ENCODE data around the gene MASP1.

Gene MASP1

GRCh38 chr3:187293516-187294430, 2.2 kb upstream of the MASP1 start:
- no peak for DNase-seq (ENCODE audit: low read depth, low spot score)

DNA sequence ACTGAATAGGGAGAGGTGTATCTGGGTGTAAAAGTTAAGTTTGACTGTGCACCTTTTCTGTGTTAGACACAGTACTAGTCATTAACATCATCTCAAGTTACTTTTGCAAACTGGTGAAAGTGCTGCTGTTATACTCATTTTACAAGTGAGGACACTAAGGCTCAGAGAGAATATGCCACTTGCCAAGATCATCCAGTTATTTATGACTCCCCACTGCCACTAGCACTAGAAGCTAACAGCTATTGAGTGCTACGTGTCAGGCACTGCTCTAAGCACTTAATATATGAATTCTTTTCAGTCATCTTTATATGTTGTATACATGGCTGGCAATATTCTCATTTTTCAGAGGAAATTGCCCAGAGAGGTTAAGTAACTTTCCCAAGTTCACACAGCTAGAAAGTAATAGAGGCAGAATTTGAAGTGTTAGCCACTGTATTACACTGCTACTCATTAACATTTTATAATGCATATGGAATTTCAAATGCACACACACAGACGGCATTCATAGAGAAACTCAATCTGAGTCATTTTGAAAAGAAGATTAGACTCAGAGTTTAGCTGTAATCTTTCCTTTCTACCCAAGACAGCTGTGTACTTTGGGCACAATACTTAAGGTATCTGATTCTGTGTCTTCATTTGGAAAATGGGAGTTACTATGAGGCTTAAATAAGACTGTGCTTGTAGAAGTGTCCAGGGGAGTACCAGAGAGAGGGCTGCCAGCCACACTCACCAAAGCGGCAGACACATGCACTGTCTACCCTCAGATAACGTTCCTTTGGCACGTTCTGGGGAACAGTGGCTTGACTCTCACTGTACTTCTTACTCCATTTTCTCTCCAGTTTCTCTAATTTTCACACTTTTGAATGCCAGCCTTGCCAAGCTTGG, 1.3 kb upstream of the MASP1 start:
- DNase-seq (ENCODE audit: low read depth, low spot score), result no peak

DNA sequence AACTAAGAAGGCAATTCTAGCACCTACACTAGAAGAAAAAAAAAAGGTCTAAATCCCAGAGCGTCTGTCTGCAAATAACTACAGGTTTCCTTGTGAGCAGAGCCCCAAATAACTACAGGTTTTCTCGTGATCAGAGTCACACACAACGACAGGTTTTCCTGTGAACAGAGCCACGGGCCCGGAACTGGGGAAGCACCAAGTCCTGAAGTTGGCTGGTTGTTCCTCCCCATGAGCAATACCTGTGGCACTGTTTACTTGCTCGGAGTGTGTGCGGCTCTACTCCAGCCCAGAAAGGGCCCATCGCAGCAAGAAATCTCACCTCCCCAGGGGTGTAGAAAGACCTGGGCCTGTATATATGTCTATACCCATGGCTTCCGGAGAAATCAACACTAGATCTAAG, 644 bp upstream of the MASP1 start:
- peak; percentile 8 for DNase-seq (ENCODE audit: low read depth, low spot score)

DNA sequence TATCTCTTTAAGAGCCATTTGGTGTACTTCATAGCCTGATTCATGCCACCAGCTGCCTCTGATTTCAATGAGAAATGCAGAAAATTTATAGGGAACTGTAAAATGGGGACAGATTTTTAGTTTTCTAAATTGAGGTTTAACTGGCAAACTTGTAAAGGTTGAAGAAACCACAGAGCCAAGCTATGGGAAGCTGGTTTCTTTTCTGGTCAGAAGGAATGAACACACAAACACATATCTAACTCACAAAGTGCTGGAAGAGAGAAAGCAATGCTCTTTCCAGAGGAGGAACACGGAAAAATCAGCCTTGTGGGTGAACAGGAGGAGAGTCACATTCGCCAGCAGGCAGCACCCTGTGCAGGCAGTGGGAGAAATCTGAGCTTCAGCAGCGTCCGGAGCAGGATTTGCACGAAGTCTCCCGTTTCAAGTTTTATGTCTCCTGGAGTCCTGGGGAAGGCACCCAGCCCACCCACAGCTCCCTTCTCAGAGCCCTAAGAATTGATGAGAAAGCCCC, 481 bp downstream of the MASP1 start:
- DNase-seq (ENCODE audit: low read depth, low spot score), result peak; percentile 37

GRCh38 chr3:187290503-187290902, 1.0 kb downstream of the MASP1 start:
- DNase-seq (ENCODE audit: low read depth, low spot score), result no peak

- no peak for DNase-seq (ENCODE audit: low read depth, low spot score)
Measured at GRCh38 chr3:187288855-187289605, 2.5 kb downstream of the MASP1 start.

- no peak for DNase-seq (ENCODE audit: low read depth, low spot score)
Measured at GRCh38 chr3:187288131-187288854, 3.2 kb downstream of the MASP1 start.

- DNase-seq (ENCODE audit: low read depth, low spot score), result no peak
Measured at GRCh38 chr3:187287256-187287655, 4.3 kb downstream of the MASP1 start.

GRCh38 chr3:187286467-187287059, 5.0 kb downstream of the MASP1 start:
- no peak for DNase-seq (ENCODE audit: low read depth, low spot score)

GRCh38 chr3:187281191-187281714, 10.3 kb downstream of the MASP1 start:
- peak; percentile 52 for DNase-seq (ENCODE audit: low read depth, low spot score)

GRCh38 chr3:187280644-187281043, 10.9 kb downstream of the MASP1 start:
- DNase-seq (ENCODE audit: low read depth, low spot score), result no peak

DNA sequence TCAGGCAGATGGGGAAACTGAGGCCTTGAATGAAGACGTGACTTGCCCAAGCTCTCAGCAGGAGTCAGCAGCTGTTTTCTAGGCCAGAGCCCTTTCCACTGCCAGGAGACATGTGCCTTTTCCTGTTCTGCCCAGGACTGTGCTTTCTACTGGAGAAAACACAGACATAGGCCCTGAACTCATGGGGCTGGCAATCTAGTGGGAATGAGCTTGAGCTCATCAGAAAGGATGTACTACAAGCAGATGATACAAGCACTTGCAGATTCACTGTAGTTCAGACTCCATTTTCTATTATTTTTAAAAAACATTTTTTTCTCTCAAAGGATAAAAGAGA, 14.4 kb downstream of the MASP1 start:
- DNase-seq (ENCODE audit: low read depth, low spot score), result no peak

GRCh38 chr3:187276397-187277128, 15.0 kb downstream of the MASP1 start:
- DNase-seq (ENCODE audit: low read depth, low spot score), result no peak

- peak; percentile 95 for DNase-seq (ENCODE audit: low read depth, low spot score)
Measured at GRCh38 chr3:187274977-187275338, 16.6 kb downstream of the MASP1 start.

- DNase-seq (ENCODE audit: low read depth, low spot score), result no peak
Measured at GRCh38 chr3:187274315-187274976, 17.1 kb downstream of the MASP1 start.

GRCh38 chr3:187271582-187271981, 20.0 kb downstream of the MASP1 start:
- no peak for DNase-seq (ENCODE audit: low read depth, low spot score)

- DNase-seq (ENCODE audit: low read depth, low spot score), result no peak
Measured at GRCh38 chr3:187269486-187269885, 22.1 kb downstream of the MASP1 start.

DNA sequence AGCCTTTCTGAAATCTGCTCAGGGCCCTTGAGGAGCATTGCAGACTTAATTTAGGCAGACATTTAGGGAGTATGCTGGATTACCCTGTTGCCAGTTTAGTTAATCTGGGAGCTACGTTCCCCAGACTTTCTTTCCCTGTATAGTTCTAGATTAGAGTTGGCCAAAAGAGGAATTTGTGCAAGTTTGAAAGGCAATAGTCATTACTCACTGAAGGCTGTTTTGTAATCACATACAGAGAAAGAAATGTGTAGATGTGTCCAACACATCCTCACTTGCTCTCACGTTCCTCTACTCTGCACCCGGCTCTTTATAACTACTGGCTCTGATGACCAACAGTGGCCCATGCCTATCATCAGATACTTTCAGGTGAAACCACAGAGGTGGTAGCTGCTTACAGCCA, 24.2 kb downstream of the MASP1 start:
- DNase-seq (ENCODE audit: low read depth, low spot score), result no peak

- no peak for DNase-seq (ENCODE audit: low read depth, low spot score)
Measured at GRCh38 chr3:187266691-187267090, 24.8 kb downstream of the MASP1 start.
